Muscle of leg (tissue), 11 donors: ENCODE data around the gene GALNT9. TPM values are rescaled to one million over a fixed set of nuclear protein-coding genes. Genes with fewer than 3 reads are reported as not detected.
A peak's percentile ranks its signal among the peaks of the same experiment; 100 is the strongest.
"Not testable (repeated sequence)": the region's sequence is repeated elsewhere in the genome, so short reads cannot be mapped to it uniquely, and the experiment has no call there.

Source experiments
- DNase-seq: peaks from one replicate; pipeline ENCODE4 v3.0.0; 2013
- H3K27ac ChIP-seq: one replicate; pipeline ENCODE4 v1.5.1; 2013; ENCODE audit warnings: mild to moderate bottlenecking, low read length, control low read depth
- H3K27me3 ChIP-seq: one replicate; pipeline ENCODE4 v1.6.1; 2013; ENCODE audit warnings: low read length; ENCODE audit not compliant: control insufficient read depth, insufficient read depth
- H3K36me3 ChIP-seq: one replicate; pipeline ENCODE4 v1.6.1; 2013; ENCODE audit warnings: low read length; ENCODE audit not compliant: control insufficient read depth, insufficient read depth
- H3K4me1 ChIP-seq: one replicate; pipeline ENCODE4 v1.6.1; 2013; ENCODE audit warnings: low read length; ENCODE audit not compliant: control insufficient read depth, insufficient read depth
- H3K4me3 ChIP-seq: one replicate; pipeline ENCODE4 v1.5.1; 2013; ENCODE audit warnings: low read length, control low read depth
- H3K9me3 ChIP-seq: replicated peaks from 2 replicates; pipeline ENCODE4 v1.6.1; 2013; ENCODE audit warnings: low read depth, low read length; ENCODE audit not compliant: control insufficient read depth
- WGBS: methylation state at CpG from one replicate; pipeline ENCODE4 v1.1.5; 2013; ENCODE audit warnings: missing lambda C conversion rate; ENCODE audit not compliant: insufficient coverage; 5-methylcytosine and 5-hydroxymethylcytosine counted together
- polyA plus RNA-seq, 8 donors: library from polyadenylated mRNA; unstranded; fragments of 120-200 nt; gene quantifications; one replicate each; pipeline versions ENCODE4 v1.2.1 to v1.2.3, GENCODE V29; 2013; ENCODE audit warnings: inconsistent platforms in 1 of 8, low replicate concordance in 1 of 8; ENCODE audit not compliant: insufficient read length in 8 of 8, insufficient read depth in 1 of 8
- total RNA-seq: library from RNA; stranded (reverse); fragments of 120-200 nt; gene quantifications from one replicate; pipeline ENCODE4 v1.2.4, GENCODE V29; 2013

Gene GALNT9
- total and polyA plus RNA-seq, 9 donors: 0.91 to 3.0 (median 2.0) TPM

DNA sequence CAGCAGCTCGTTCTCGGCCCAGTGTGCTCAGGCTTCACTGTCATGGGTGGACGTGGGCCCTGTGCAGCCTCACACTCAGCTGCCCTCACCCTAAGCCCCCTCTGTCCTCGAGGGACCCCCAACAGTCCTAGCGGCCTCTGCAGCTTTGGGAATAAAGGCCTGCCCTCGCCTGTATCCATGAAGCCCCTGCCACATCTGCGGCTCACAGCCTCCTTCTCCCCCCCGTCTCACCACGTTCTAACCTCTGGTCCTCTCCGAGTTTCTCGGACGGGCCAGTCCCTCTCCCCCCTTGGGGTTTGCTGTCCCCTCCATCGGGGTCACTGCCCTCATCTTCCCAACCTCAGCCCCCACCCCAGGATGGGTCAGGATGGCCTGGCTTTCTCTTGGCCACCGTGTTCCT lies 30.2 kb upstream of the GALNT9 start:
- H3K27me3 ChIP-seq: peaks cover 17% of the 10 kb centered on the region

DNA sequence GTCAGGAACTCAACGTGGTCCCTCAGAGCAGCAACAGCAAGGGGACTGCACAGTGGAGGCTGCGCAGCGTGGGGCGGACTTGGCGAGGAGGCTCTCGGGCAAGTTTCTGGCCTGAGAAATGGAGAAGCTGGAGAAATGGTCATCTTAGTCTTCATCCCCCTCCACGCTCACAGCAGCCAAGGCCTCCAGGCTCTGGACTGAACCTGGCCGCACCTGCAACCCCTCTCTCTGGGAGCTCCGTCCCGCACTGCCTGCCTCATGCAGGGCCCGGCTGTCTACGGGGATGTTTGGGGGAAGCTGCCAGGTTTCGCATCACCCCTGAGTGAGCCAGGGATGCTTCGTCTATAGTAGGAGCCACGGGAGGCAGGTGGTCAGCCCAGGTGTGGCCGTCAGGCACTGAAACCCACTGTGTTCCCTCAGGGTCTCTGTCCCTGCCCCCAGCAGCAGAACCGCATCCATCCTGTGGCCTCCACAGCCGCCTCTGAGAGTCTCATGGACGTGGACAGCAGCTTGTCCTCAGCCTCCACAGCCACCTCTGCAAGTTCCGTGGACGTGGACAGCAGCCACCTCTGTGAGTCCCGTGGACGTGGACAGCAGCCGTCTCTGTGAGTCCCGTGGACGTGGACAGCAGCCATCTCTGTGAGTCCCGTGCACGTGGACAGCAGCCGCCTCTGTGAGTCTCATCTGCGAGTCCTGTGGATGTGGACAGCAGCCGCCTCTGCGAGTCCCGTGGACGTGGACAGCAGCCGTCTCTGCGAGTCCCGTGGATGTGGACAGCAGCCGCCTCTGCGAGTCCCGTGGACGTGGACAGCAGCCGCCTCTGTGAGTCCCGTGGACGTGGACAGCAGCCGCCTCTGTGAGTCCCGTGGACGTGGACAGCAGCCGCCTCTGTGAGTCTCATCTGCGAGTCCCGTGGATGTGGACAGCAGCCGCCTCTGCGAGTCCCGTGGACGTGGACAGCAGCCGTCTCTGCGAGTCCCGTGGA lies 29.1 kb upstream of the GALNT9 start:
- not testable (repeated sequence) for H3K4me3 ChIP-seq, DNase-seq, H3K36me3 ChIP-seq, H3K9me3 ChIP-seq, H3K27ac ChIP-seq
- H3K27me3 ChIP-seq: peaks cover 25% of the 10 kb centered on the region
- peaks cover 35% of the 10 kb centered on the region for H3K4me1 ChIP-seq
- 85% methylated on average over 22 of the region's 57 CpGs for WGBS

More for the DNA sequence above, 30.2 kb upstream of the GALNT9 start:
- H3K4me3 ChIP-seq: no peak overlapping the region
- no peaks in the 10 kb centered on the region for H3K36me3 ChIP-seq
- H3K27ac ChIP-seq: no peak overlapping the region
- peaks cover 26% of the 10 kb centered on the region for H3K4me1 ChIP-seq
- peaks cover 3% of the 10 kb centered on the region for H3K9me3 ChIP-seq
- DNase-seq: no peak
- 85% methylated on average over 14 of the region's 14 CpGs for WGBS

DNA sequence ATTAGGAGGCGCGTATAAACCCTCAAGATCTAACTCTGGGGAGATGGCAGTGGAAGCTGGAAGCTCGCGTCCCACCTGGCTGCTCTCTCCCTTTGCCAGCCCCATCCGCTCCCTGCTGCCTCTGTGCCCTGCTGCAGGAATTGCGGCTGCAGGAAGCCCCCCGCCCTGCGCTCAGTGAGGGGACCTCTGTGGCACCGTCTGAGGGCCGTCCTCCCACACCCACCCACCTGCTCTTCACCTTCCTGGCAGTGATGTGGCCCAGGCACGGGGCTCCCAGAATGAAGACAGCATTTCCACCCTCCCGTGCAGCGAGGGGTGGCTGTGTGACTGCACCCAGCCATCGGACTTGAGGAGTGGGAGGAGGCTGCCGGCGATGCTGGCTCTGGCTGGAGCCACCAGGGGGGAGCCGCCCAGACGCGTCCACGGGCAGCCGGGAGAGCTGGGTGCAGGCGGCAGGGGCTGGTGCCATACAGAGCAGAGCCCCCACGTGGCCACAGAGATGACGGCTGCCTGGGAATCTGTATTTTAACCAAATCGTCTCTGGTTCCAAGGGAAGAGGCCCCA lies 28.3 kb upstream of the GALNT9 start:
- peaks cover 35% of the 10 kb centered on the region for H3K4me1 ChIP-seq
- WGBS: 73% methylated on average over 25 of the region's 25 CpGs
- H3K27ac ChIP-seq: no peak overlapping the region
- no peak for DNase-seq
- peaks cover 32% of the 10 kb centered on the region for H3K27me3 ChIP-seq
- H3K36me3 ChIP-seq: no peaks in the 10 kb centered on the region
- no peaks in the 10 kb centered on the region for H3K9me3 ChIP-seq
- H3K4me3 ChIP-seq: no peak overlapping the region

DNA sequence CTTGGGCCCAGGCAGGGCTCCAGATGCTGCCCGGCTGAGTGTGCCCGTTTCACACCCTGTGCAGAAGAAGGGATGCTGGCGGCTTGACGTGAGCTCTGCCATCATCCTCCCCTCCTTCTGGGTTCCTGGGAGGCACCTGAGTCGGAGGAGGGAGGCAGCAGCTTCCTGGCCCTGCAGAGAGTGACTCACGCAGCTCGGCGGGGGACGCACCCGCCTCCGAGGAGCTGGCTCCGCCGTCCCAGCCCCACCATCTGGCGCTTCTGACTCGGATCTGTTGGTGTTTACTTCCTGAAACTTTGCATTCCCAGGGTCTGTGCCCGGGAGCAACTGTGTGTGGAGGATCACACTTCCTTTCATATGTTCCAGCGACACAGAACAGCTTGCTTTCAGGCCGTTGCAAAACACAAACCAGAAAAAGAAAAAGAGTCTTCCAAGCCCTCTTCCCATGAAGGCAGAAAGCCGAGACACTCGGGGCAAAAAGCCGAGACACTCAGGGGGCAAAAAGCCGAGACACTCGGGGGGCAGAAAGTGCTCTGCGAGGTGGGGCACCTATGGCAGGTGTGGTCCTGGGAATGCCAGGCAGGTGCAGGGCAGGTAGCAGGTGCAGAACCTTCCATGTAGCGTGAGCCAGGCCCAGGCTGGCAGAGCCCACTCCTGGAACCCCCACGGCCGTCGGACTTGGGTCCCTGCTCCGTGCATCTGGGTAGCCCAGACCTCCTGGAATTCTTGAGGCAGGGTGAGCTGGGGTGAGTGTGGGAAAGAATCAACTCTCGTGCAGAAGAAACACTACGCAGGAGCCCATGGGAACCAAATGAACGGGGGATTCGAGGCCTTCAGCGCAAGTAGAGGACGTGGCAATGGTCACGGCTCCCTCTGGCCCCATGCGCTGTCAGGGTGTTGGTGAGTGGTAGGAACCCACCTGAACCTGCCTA lies 27.6 kb upstream of the GALNT9 start:
- DNase-seq: peak; percentile 76
- Histone ChIP-seq H3K27ac (peak overlapping the region; percentile 20), H3K36me3 (no peaks in the 10 kb centered on the region), H3K27me3 (peaks cover 35% of the 10 kb centered on the region), H3K4me1 (peaks cover 35% of the 10 kb centered on the region), H3K4me3 (no peak overlapping the region), H3K9me3 (no peaks in the 10 kb centered on the region)
- WGBS: 39% methylated on average over 35 of the region's 37 CpGs

DNA sequence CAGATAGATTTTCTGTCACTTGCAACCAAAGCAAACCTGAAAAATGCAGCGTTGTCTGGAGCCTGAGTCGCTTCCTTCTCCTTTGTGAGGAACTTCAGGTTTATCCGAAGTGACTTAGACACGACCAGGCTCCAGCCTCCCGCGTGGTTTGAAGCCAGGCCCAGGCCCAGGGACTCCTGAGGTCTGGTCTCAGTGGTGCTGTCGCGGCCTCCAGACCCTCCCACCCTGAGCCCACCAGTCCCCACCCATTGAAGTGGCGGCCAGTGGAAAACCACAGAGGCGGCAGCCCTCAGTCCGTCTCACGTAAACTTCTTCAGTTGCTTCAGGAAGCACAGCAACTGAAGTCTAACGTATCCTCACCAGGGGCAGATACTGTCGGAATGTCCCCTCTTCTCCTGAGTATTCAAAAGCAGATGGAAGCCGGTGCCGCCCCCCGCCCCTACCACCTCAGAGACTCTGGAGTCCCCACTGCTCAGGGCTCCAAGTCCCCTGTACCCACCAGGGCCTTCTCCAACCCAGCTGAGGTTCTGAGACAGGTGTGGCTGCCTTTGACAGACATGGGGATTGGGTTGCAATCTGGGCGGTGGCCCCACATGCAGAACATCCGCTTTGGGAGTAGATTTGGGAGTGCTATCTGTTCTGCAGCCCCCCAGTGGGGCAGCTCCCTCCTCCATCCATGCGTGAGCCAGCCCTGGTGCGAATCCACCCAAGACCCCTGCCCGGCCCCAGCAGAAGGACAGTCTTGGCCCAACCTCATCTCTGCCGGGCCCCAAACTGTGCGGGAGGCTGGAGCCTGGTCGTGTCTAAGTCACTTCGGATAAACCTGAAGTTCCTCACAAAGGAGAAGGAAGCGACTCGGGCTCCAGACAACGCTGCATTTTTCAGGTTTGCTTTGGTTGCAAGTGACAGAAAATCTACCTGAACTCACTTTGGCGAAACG lies 26.6 kb upstream of the GALNT9 start:
- Histone ChIP-seq H3K27ac (no peak overlapping the region), H3K4me3 (no peak overlapping the region), H3K36me3 (no peaks in the 10 kb centered on the region), H3K27me3 (peaks cover 37% of the 10 kb centered on the region), H3K9me3 (no peaks in the 10 kb centered on the region), H3K4me1 (peaks cover 35% of the 10 kb centered on the region)
- 79% methylated on average over 28 of the region's 31 CpGs for WGBS
- DNase-seq: peak; percentile 22

DNA sequence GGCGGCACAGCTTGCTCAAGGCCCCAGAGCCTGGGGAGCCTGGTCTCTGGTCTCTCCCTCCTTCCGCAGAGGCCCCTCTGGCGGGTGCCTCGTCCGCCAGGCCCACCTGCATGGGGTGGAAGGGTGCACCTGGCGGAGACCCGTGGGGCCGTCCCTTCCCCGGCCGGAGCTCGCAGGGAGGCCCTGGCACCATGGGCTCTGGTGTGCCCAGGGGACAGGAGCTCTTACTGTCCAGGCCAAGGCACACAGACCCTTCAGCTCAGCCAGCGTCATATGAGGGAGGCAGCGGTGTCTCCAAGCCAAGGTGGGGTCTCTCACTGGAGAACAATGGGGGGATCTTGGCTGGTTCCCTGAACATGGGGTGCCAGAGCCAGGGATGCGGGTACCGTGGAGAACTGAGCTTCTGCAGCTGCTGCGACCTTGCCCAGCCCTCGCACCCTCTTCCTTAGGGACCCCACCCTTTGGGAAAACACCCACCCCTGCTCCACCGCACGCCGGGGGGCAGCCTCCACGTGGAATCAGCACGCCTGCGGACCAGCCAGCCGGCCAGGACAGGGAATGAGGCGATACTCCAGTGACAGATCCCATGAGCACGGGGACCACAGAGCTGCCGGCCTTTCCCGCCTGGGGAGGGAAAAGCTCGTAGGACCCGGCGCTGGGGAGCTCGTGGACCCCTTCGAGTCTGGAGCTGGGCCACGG lies 25.7 kb upstream of the GALNT9 start:
- Histone ChIP-seq H3K36me3 (no peaks in the 10 kb centered on the region), H3K27me3 (peaks cover 38% of the 10 kb centered on the region), H3K4me1 (peaks cover 35% of the 10 kb centered on the region), H3K4me3 (no peak overlapping the region), H3K9me3 (no peaks in the 10 kb centered on the region), H3K27ac (no peak overlapping the region)
- 85% methylated on average over 30 of the region's 34 CpGs for WGBS
- no peak for DNase-seq

DNA sequence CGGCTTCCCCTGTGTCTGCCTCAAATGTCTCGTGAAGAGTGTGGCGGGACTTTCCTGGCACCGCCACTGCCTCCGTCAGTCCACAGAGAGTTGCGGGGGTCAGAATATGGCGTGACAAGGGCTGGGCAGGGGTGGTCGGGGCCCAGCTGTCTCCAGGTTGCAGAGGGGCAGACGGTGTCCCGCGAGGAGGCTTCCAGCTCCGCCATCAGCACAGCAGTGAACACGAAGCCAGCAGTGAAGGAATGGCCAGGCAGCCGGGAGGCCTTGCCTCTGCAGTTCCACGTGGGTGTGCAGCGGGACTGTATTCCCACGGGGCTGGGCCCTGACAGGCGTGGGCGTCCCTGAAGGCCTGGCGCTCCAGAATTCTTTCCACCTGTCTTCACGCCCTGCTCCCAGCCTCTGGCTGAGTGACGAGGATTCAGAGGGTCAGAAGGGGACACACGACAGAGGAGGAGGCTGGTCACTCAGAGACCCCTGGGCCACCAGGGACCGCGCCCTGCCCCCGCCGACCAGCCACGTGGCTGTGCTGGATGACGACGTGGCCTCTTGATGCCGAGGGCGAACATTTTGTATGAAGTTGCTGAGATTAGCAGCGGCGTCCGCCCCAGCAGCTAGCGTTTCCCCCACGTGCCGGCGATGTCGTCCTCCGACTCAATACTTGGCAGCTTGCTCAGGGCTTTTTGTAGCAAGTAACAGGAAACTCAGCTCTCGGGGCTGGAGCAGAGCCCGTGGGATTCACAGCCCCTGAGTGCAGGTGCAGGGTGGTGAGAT lies 25.0 kb upstream of the GALNT9 start:
- H3K27me3 ChIP-seq: peaks cover 38% of the 10 kb centered on the region
- no peak overlapping the region for H3K27ac ChIP-seq
- no peaks in the 10 kb centered on the region for H3K9me3 ChIP-seq
- no peaks in the 10 kb centered on the region for H3K36me3 ChIP-seq
- 38% methylated on average over 43 of the region's 43 CpGs for WGBS
- peak; percentile 37 for DNase-seq
- H3K4me3 ChIP-seq: no peak overlapping the region
- peaks cover 35% of the 10 kb centered on the region for H3K4me1 ChIP-seq

DNA sequence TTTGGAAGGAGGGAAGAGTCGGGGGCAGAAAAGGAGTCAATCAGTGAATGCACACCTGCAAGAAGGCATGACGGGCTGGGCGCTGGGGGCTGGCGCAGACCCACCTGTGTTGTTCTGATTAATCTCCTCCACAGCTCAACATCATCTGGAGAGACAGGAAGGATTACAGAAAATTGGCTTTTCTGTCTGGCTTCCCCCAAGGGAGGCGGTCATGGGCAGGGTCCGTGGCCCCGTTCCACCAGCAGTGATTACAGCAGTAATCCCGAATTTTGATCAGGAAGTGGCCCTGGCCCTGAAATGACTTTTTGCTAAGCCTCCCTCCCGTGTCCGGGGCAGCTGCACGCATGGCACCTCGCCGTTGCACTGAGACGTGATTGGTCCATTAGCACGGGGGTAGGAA lies 24.4 kb upstream of the GALNT9 start:
- H3K4me3 ChIP-seq: no peak overlapping the region
- peaks cover 38% of the 10 kb centered on the region for H3K27me3 ChIP-seq
- 34% methylated on average over 11 of the region's 15 CpGs for WGBS
- H3K36me3 ChIP-seq: no peaks in the 10 kb centered on the region
- peaks cover 35% of the 10 kb centered on the region for H3K4me1 ChIP-seq
- no peak for DNase-seq
- H3K27ac ChIP-seq: no peak overlapping the region
- H3K9me3 ChIP-seq: no peaks in the 10 kb centered on the region
